ENCODE results near the gene HARS1. TPM values are rescaled to one million over a fixed set of nuclear protein-coding genes. Genes with fewer than 3 reads are reported as not detected.

HARS1 gene
- polyA plus RNA-seq, 1 donor (not counting 4 experiments of a cell fraction or from before 2014, with no cell fraction given): 87.8 TPM

DNA sequence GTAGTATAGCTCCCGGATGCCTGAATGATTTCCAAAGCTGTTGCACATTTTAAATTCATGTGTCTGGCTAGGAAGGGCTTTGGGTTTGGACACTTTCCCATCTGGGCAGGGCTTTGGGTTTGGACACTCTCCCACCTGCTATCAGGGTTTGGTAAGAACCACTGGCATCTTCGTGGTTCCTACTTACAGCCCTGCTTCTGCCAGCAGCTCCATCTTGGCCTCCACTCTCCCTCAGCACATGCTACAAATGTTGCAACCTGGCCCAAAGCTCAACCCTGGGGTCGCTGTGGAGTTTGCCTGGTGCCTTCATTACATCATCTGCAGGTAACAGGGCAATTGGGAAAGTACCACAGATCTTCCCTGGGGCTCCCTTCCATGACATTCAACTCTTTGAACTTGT, 48.5 kb downstream of the HARS1 start:
- dilution Hi-C loops (cut with MboI; ENCODE audit: extremely low pct_ligation_motif_present, low sequenced_read_pairs): no loop called here
- no peaks in the 10 kb centered on the region for H3K9me1 ChIP-seq (ENCODE audit: control insufficient read depth, extremely low read depth, insufficient read depth, low read length)
- no peaks in the 10 kb centered on the region for H3K9me3 ChIP-seq (ENCODE audit: control insufficient read depth, low read depth, low read length)
- peaks cover 26% of the 10 kb centered on the region for H3K79me2 ChIP-seq (ENCODE audit: control insufficient read depth, insufficient read depth, low read length)
- no peak for FAIRE-seq
- H4K20me1 ChIP-seq (ENCODE audit: control insufficient read depth, extremely low read depth, insufficient read depth, low read length): no peaks in the 10 kb centered on the region
- no peak overlapping the region for H2AFZ ChIP-seq (ENCODE audit: control insufficient read depth, low read length)
- H3K9ac ChIP-seq (ENCODE audit: control insufficient read depth, extremely low read depth, insufficient read depth, low read length): no peak overlapping the region
- no peaks in the 10 kb centered on the region for H3K27me3 ChIP-seq (ENCODE audit: control insufficient read depth, extremely low read depth, insufficient read depth, low read length)
- peaks cover 10 to 17% of the 10 kb centered on the region in 2 experiments for H3K36me3 ChIP-seq (ENCODE audit: control insufficient read depth in 2 of 2, extremely low read depth in 1 of 2, insufficient read depth in 2 of 2, low read length in 2 of 2)
- peaks cover 12% of the 10 kb centered on the region for H3K4me1 ChIP-seq (ENCODE audit: control insufficient read depth, extremely low read depth, insufficient read depth, low read length)
- no peak overlapping the region for H3K4me3 ChIP-seq (ENCODE audit: control insufficient read depth in 2 of 3, extremely low read depth in 1 of 3, insufficient read depth in 2 of 3, low read depth in 1 of 3, low read length in 3 of 3)
- no peak overlapping the region for H3K27ac ChIP-seq (ENCODE audit: control insufficient read depth, insufficient read depth, low read length)
- H3K4me2 ChIP-seq (ENCODE audit: control insufficient read depth, extremely low read depth, insufficient read depth, low read depth, low read length): no peak overlapping the region
- DNase-seq (ENCODE audit: low read depth, low spot score): no peak
- no peak for TF ChIP-seq EZH2 (IDR thresholded peaks at IDR 0.05; ENCODE audit: low read length)
- TF ChIP-seq, protein P1, sequence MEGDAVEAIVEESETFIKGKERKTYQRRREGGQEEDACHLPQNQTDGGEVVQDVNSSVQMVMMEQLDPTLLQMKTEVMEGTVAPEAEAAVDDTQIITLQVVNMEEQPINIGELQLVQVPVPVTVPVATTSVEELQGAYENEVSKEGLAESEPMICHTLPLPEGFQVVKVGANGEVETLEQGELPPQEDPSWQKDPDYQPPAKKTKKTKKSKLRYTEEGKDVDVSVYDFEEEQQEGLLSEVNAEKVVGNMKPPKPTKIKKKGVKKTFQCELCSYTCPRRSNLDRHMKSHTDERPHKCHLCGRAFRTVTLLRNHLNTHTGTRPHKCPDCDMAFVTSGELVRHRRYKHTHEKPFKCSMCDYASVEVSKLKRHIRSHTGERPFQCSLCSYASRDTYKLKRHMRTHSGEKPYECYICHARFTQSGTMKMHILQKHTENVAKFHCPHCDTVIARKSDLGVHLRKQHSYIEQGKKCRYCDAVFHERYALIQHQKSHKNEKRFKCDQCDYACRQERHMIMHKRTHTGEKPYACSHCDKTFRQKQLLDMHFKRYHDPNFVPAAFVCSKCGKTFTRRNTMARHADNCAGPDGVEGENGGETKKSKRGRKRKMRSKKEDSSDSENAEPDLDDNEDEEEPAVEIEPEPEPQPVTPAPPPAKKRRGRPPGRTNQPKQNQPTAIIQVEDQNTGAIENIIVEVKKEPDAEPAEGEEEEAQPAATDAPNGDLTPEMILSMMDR (optimal IDR thresholded peaks at IDR 0.05 in 1 of 3, IDR thresholded peaks at IDR 0.05 in 1 of 3, conservative IDR thresholded peaks at IDR 0.05 in 1 of 3; ENCODE audit: extremely low read depth in 1 of 3, insufficient read depth in 2 of 3, low read length in 3 of 3): no peak

DNA sequence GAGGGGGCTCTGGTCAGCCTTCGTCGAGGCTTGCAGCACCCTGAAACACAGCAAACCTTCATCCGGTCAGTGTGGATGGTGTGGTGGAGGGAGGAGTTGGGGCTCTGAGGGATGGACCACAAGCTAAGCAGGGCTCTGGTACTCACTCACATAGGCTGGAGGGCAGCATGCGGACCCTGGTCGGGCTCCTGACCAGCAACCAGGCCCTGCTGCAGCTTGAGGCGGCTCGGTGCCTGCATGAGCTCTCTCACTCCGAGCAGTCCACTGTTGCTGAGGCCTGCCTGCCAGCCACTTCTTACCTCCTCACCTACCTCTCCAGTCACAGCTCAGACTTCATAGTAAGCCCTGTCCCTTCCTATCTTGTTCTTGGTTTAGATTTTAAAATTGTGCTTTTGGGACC, 49.5 kb downstream of the HARS1 start:
- dilution Hi-C loops (cut with MboI; ENCODE audit: extremely low pct_ligation_motif_present, low sequenced_read_pairs): no loop called here
- Histone ChIP-seq H3K27me3 (ENCODE audit: control insufficient read depth, extremely low read depth, insufficient read depth, low read length) (no peaks in the 10 kb centered on the region), H3K9me3 (ENCODE audit: control insufficient read depth, low read depth, low read length) (no peaks in the 10 kb centered on the region), H3K79me2 (ENCODE audit: control insufficient read depth, insufficient read depth, low read length) (peaks cover 17% of the 10 kb centered on the region), H3K9me1 (ENCODE audit: control insufficient read depth, extremely low read depth, insufficient read depth, low read length) (no peaks in the 10 kb centered on the region), H3K36me3 (ENCODE audit: control insufficient read depth in 2 of 2, extremely low read depth in 1 of 2, insufficient read depth in 2 of 2, low read length in 2 of 2) (peaks cover 10 to 17% of the 10 kb centered on the region in 2 experiments), H3K9ac (ENCODE audit: control insufficient read depth, extremely low read depth, insufficient read depth, low read length) (no peak overlapping the region), H3K27ac (ENCODE audit: control insufficient read depth, insufficient read depth, low read length) (no peak overlapping the region), H4K20me1 (ENCODE audit: control insufficient read depth, extremely low read depth, insufficient read depth, low read length) (no peaks in the 10 kb centered on the region), H2AFZ (ENCODE audit: control insufficient read depth, low read length) (no peak overlapping the region), H3K4me2 (ENCODE audit: control insufficient read depth, extremely low read depth, insufficient read depth, low read depth, low read length) (no peak overlapping the region), H3K4me1 (ENCODE audit: control insufficient read depth, extremely low read depth, insufficient read depth, low read length) (peaks cover 12% of the 10 kb centered on the region), H3K4me3 (ENCODE audit: control insufficient read depth in 2 of 3, extremely low read depth in 1 of 3, insufficient read depth in 2 of 3, low read depth in 1 of 3, low read length in 3 of 3) (no peak overlapping the region)
- no peak for FAIRE-seq
- TF ChIP-seq EZH2 (IDR thresholded peaks at IDR 0.05; ENCODE audit: low read length): no peak
- TF ChIP-seq, protein P1 (optimal IDR thresholded peaks at IDR 0.05 in 1 of 3, IDR thresholded peaks at IDR 0.05 in 1 of 3, conservative IDR thresholded peaks at IDR 0.05 in 1 of 3; ENCODE audit: extremely low read depth in 1 of 3, insufficient read depth in 2 of 3, low read length in 3 of 3): no peak
- DNase-seq (ENCODE audit: low read depth, low spot score): no peak

Measured in keratinocyte (primary cell).